ENCODE data around the gene ADAM23.

The ADAM23 gene

DNA sequence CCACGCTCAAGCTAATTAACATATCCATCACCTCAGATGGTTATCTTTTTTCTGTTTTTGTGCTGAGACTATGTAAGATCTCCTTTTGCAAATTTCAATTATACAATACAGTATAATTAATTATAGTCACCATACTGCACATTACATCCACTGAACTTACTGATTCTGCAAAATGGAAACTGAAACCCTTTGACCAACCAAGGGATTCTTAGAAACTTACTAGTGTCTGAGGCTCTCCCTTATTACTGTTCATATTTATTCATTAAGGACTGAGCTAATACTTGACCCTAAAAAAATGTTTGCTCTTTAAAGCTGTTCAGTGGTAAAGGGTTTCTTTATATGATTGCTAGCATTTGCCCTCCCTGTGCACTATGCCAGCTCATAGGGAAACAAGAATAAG, 50.7 kb downstream of the ADAM23 start:
- no peak for DNase-seq (ENCODE audit: low read depth, low spot score)

- no peak for DNase-seq (ENCODE audit: low read depth, low spot score)
These were observed 59.4 kb downstream of the ADAM23 start for GRCh38 chr2:206502729-206503128.

DNA sequence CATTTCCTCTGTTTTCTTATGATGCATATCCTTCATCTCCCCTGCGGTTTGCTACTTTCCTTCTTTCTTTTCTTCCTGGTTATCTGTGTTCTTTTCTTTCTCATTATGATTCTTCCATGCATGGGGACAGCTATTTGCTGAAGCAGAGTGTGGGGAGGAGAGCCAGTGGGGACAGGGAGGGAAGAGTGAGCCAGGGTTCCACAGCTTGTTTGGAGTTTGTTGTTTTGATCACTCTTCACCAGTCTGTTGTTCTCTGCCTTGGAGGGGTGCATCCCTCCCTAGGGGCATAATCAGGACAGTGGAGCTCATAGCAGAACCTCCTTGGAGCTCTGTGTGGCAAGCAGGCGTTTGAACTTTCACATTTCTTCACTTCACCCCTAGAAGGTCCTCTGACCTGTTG, 68.0 kb downstream of the ADAM23 start:
- peak; percentile 32 for DNase-seq (ENCODE audit: low read depth, low spot score)

- DNase-seq (ENCODE audit: low read depth, low spot score), result no peak
These were observed 69.7 kb downstream of the ADAM23 start for GRCh38 chr2:206512999-206513398.

DNA sequence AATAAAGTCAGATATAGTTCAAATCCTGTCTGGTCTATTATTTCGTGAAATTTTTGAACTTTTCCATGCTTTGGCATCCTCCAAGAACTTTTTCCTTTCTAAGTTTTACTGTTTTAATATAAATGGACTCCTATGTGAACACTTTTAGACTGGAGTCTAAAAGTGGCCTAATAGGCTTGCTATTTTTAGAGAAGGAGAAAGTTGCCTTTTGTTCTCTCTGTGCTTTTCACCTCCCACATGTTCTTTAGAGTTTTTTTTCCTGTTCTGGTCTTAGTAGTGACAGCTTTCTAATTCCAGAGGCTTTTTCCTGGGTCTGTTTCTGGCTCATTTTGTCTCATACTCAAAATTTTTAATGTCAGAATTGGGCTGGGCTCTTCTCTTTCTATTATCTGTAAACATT, 72.2 kb downstream of the ADAM23 start:
- no peak for DNase-seq (ENCODE audit: low read depth, low spot score)

GRCh38 chr2:206518997-206519396, 75.7 kb downstream of the ADAM23 start:
- DNase-seq (ENCODE audit: low read depth, low spot score), result no peak

GRCh38 chr2:206520450-206520849, 77.1 kb downstream of the ADAM23 start:
- DNase-seq (ENCODE audit: low read depth, low spot score), result peak; percentile 2

- DNase-seq (ENCODE audit: low read depth, low spot score), result no peak
These were observed 77.8 kb downstream of the ADAM23 start for GRCh38 chr2:206521115-206521514.

GRCh38 chr2:206521612-206522011, 78.3 kb downstream of the ADAM23 start:
- no peak for DNase-seq (ENCODE audit: low read depth, low spot score)

- DNase-seq (ENCODE audit: low read depth, low spot score), result no peak
These were observed 83.1 kb downstream of the ADAM23 start for GRCh38 chr2:206526416-206526815.

GRCh38 chr2:206527153-206527552, 83.8 kb downstream of the ADAM23 start:
- no peak for DNase-seq (ENCODE audit: low read depth, low spot score)

- no peak for DNase-seq (ENCODE audit: low read depth, low spot score)
These were observed 87.4 kb downstream of the ADAM23 start for GRCh38 chr2:206530727-206531126.

- DNase-seq (ENCODE audit: low read depth, low spot score), result no peak
These were observed 88.7 kb downstream of the ADAM23 start for GRCh38 chr2:206531996-206532543.

GRCh38 chr2:206533977-206534376, 90.6 kb downstream of the ADAM23 start:
- DNase-seq (ENCODE audit: low read depth, low spot score), result no peak

DNA sequence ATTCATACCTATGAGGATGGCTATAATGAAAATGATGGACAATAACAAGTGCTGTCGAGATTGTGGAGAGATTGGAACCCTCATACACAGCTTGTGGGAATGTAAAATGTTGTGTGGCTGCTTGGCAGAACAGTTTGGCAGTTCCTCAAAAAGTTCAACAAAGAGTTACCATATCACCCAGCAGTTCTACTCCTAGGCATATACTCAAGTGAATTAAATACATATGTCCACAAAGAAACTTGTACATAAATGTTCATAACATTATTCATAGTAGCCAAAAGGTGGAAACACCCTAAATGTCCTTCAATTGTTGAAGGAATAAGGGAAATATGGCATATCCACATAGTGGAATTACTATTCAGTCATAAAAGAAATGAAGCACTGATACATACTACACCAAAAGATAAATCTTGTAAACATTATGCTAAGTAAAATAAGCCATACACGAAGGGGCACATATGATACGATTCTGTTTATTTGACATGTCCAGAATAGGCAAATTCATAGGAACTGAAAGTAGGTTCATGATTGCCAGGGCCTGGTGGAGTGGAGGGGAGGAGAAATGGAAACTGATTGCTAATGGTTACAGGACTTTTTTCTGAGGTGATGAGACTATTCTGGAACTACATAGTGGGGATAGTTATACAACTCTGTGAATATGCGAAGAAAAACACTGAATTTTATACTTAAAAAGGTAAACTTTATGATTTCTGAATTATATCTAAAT, 92.1 kb downstream of the ADAM23 start:
- DNase-seq (ENCODE audit: low read depth, low spot score), result no peak

GRCh38 chr2:206540757-206541156, 97.4 kb downstream of the ADAM23 start:
- no peak for DNase-seq (ENCODE audit: low read depth, low spot score)

DNA sequence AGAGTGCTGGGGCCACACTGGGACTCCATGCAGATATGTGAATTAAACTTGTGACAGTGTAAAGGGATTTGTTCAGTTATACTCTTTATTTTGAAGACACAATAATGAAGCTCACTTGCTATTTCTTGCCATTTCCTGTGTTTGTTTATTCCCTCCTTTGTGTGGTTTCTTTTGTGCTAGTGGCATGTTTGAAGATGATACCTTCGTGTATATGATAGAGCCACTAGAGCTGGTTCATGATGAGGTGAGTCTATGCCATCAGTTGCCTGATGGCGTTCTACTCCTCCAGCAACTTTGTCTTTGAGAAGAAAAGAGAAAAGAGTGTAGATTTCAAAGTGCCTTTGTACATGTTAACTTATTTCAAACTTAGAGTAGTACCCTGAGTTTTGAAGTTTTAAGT, 99.7 kb downstream of the ADAM23 start:
- DNase-seq (ENCODE audit: low read depth, low spot score), result no peak

- no peak for DNase-seq (ENCODE audit: low read depth, low spot score)
These were observed 105.1 kb downstream of the ADAM23 start for GRCh38 chr2:206548383-206548782.

GRCh38 chr2:206555721-206556120, 112.4 kb downstream of the ADAM23 start:
- no peak for DNase-seq (ENCODE audit: low read depth, low spot score)

GRCh38 chr2:206556357-206556949, 113.1 kb downstream of the ADAM23 start:
- no peak for DNase-seq (ENCODE audit: low read depth, low spot score)

DNA sequence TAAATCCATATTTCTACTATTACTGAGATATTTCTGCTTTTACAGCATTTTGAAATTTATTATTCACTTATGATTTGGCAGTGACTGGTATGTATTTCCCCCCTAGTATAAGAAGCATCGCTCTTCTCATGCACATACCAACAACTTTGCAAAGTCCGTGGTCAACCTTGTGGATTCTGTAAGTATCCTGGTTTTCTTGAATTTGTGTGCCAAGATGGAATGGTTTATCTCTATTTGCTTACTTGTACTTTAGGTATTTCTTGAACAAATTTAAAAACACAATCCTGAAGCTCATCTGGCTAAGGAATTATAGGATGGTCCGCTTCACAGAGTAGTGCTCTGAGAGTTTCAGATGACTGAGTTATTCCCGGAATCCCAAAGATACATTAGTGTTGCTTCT, 114.0 kb downstream of the ADAM23 start:
- DNase-seq (ENCODE audit: low read depth, low spot score), result no peak

DNA sequence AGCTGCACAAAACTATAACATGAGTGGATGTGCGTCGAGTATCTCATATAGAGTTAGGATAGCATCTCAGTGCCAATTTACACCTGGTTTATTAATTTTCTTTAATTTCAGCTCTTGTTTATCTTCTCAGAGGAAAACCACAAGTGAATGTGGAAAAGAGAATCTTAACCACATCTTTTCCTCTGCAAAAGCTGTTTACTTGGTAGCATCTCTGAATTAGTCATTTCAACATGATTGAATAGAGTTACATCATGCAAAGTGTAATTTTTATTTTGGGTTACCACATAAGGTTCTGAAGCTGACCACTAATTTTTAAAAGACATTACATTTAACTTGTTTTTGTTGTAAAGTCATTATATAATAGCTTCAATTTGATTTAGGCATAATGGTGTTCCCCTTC, 115.2 kb downstream of the ADAM23 start:
- no peak for DNase-seq (ENCODE audit: low read depth, low spot score)

- no peak for DNase-seq (ENCODE audit: low read depth, low spot score)
These were observed 118.6 kb downstream of the ADAM23 start for GRCh38 chr2:206561962-206562361.

All from ELF-1 (cell line).